HL-60 (cell line): Measurements from ENCODE around the gene SEL1L.

Source experiments
- DNase-seq, 2 experiments: peaks; one replicate each; pipeline ENCODE4 v3.0.0-alpha.2; 2010 to 2020; ENCODE audit warnings: low read depth in 1 of 2, low spot score in 1 of 2
- H3K27ac ChIP-seq: fragments of 250-450 bp; sonication (Bioruptor Pico); replicated peaks from 2 replicates; pipeline ENCODE4 v1.5.1; 2020; ENCODE audit warnings: mild to moderate bottlenecking, moderate library complexity
- H3K27me3 ChIP-seq: fragments of 250-450 bp; sonication (Bioruptor Pico); 2 replicates; pipeline ENCODE4 v1.5.1; 2021; ENCODE audit warnings: mild to moderate bottlenecking, moderate library complexity; ENCODE audit not compliant: insufficient read depth, poor library complexity, severe bottlenecking
- H3K4me3 ChIP-seq: replicated peaks from 2 replicates; pipeline ENCODE4 v1.5.1; 2011; ENCODE audit warnings: mild to moderate bottlenecking, control low read depth, low read length; ENCODE audit not compliant: insufficient read depth
- CTCF ChIP-seq: IDR thresholded peaks from one replicate; pipeline ENCODE4 v1.5.1; 2011; ENCODE audit warnings: low read length, control low read depth, inconsistent platforms; ENCODE audit not compliant: insufficient read depth
- GABPA ChIP-seq: IDR thresholded peaks from 2 replicates; pipeline ENCODE4 v1.6.1; 2012; ENCODE audit warnings: low read depth
- POLR2AphosphoS5 ChIP-seq: IDR thresholded peaks from 2 replicates; pipeline ENCODE4 v1.6.1; 2012; ENCODE audit warnings: low read depth
- REST ChIP-seq: IDR thresholded peaks from 2 replicates; pipeline ENCODE4 v1.6.1; 2012; ENCODE audit warnings: low read depth; ENCODE audit not compliant: insufficient replicate concordance
- SPI1 ChIP-seq: IDR thresholded peaks from 2 replicates; pipeline ENCODE4 v1.6.1; 2012; ENCODE audit warnings: low read depth, mild to moderate bottlenecking, borderline replicate concordance

The SEL1L gene

DNA sequence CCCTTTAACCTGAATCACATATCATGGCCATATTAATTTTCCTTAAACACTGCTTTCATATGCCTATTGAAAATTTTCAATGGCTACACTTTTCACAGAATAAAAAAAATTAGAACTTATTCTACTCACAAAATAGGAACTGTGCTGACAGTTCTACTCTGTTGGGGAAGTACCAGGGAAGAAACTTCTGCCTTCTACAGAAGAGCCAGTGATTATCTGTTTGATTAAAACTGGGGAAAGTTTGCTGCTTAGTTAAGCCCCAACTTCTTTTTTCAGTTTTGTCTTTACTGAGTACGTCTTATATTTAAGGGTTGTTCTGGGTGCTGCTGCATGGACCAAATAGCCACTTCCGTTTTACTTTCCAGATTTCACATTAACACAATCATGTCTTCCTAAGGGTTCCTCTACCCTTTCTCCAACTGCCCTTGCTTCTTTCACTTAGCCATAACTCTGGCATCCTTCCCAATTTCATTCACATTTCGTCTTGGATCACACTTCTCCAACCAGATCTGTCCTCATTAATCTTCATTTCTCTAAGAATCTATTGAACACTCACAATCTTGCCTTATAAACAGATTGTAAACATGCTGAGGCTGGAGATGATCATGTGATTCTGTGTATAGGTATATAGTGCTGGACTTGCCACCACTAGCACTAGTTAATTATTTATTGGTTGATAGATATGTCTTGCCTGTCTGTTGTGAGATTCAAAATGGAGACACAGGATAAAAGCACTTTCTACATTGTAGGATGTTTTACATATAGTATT, 1.9 kb upstream of the SEL1L start:
- Histone ChIP-seq H3K4me3 (no peak overlapping the region), H3K27me3 (no peaks in the 10 kb centered on the region), H3K27ac (no peak overlapping the region)
- DNase-seq: no peak
- no peak for TF ChIP-seq CTCF
- no peak for TF ChIP-seq POLR2AphosphoS5
- no peak for TF ChIP-seq GABPA
- peak; percentile 44; the same call in 1 of the 2 replicates for TF ChIP-seq SPI1

DNA sequence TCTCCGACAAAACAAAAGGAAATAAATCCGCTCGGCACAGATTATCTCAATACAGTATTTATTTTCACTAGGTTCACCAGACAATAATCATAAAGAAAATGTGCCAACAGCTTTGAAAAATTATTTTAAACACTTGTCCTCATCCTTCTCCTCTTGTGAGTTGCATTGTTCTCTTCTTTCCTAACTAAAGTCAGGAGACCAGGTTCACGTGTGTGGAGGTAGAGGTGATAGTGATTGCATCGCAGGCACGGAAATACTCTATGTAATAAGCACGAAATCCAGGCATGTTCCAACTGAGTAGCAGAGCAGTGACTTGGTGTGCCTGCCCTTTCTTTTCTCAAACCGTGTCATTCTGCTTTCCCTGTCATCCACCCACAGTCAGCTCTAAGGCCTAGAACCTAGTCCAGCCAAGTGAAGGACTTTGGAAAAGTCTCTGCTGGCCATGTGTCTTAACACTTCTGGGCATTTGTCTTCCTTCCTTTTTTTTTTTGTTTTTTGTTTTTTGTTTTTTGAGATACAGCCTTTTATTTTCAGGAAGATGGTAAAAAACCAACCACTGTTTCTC, 939 bp upstream of the SEL1L start:
- DNase-seq: no peak
- H3K4me3 ChIP-seq: peak overlapping the region; percentile 100; the same call in 1 of the 2 replicates
- TF ChIP-seq CTCF (no peak), POLR2AphosphoS5 (no peak), SPI1 (no peak), GABPA (no peak), REST (no peak)
- H3K27me3 ChIP-seq: no peaks in the 10 kb centered on the region
- 0 out of 2 replicates have a peak overlapping the region, but pooled peaks have one; percentile 0 for H3K27ac ChIP-seq

DNA sequence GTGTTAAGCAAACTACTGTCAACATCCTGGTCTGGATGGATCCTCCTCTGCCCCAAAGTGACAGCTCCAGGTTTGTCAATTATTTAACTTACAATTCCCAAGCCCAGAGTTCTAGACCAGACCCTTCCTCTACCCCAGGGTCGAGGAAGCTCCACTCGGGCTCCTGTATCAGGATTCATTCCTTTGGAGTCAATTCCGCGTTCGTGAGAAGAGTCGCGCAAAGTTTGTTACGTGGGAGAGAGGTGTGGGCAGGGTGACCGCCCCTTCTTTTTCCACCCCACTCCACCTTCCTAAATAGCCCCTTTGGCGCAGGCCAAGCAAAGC, 479 bp downstream of the SEL1L start:
- DNase-seq: no peak
- peak overlapping the region; percentile 100 for H3K4me3 ChIP-seq
- H3K27ac ChIP-seq: peak overlapping the region; percentile 64
- TF ChIP-seq SPI1 (no peak), POLR2AphosphoS5 (no peak)
- H3K27me3 ChIP-seq: no peaks in the 10 kb centered on the region

- TF ChIP-seq REST (no peak), GABPA (no peak), CTCF (no peak), POLR2AphosphoS5 (no peak), SPI1 (no peak)
- H3K27ac ChIP-seq: no peak overlapping the region
- H3K4me3 ChIP-seq: no peak overlapping the region
- DNase-seq: no peak
- no peaks in the 10 kb centered on the region for H3K27me3 ChIP-seq
These were observed 4.3 kb downstream of the SEL1L start for GRCh38 chr14:81529391-81529790.
